K562 (cell line): ENCODE results near the gene UBE2QL1. TPM values are rescaled to one million over a fixed set of nuclear protein-coding genes. Genes with fewer than 3 reads are reported as not detected.

Experiments used
- ATAC-seq: fragments of 200-7000 bp; cut with Tn5 transposase; 3 replicates; pipeline ENCODE4 v1.9.1; 2020; ENCODE audit warnings: moderate library complexity
- BruUV-seq: library from RNA; stranded (reverse); fragments of 400-500 nt; replicated peaks from 2 replicates; lab custom pipeline; 2021; lab: Mats Ljungman, UMichigan
- CTCF ChIA-PET: fragments of 300-600 bp; formaldehyde crosslinking; extraction: SDS; loops from one replicate; lab custom pipeline; 2021; ENCODE audit warnings: low intra/inter-chr PET ratio; lab: Yijun Ruan, JAX
- POLR2A ChIA-PET: fragments of 300-600, 350-650 bp; sonication (Branson Sonifier 250); formaldehyde crosslinking; extraction: SDS; loops from one replicate; lab custom pipeline; 2021; ENCODE audit warnings: antibody characterized with exemption, inconsistent platforms; lab: Yijun Ruan, JAX
- DNase-seq, 4 experiments: peaks; one replicate each; pipeline versions ENCODE4 v3.0.0 to v3.0.0-alpha.2; 2011 to 2018; ENCODE audit warnings: low spot score in 3 of 4, mixed read lengths in 3 of 4; ENCODE audit errors: extremely low read depth in 1 of 4
- FAIRE-seq: peaks from 2 replicates; lab custom pipeline; 2011; peaks lifted over from hg19 to GRCh38; lab: Jason Lieb, UNC
- H2AFZ ChIP-seq: 2 replicates; pipeline ENCODE4 v1.6.0; 2011; ENCODE audit warnings: low read depth, low read length, control low read depth, inconsistent platforms
- H3K27ac ChIP-seq: fragments of 200-600 bp; 3 replicates; pipeline ENCODE4 v1.8.0; 2011; ENCODE audit warnings: low read depth, mild to moderate bottlenecking, control low read depth, inconsistent platforms, low read length, moderate library complexity, mixed read lengths; ENCODE audit errors: extremely low read depth
- H3K27me3 ChIP-seq, 2 experiments: fragments of 300-600 bp in 1 of 2; 2 replicates in 1 of 2; 3 replicates in 1 of 2; pipeline versions ENCODE4 v1.6.0 to v1.8.0; 2011; ENCODE audit warnings: inconsistent platforms in 2 of 2, low read length in 2 of 2, mild to moderate bottlenecking in 1 of 2, mixed read lengths in 1 of 2, moderate library complexity in 1 of 2; ENCODE audit not compliant: control insufficient read depth in 2 of 2, insufficient read depth in 2 of 2
- H3K36me3 ChIP-seq: fragments of 300-600 bp; 3 replicates; pipeline ENCODE4 v1.8.0; 2011; ENCODE audit warnings: mild to moderate bottlenecking, low read length, inconsistent platforms; ENCODE audit not compliant: control insufficient read depth, insufficient read depth
- H3K4me1 ChIP-seq, 2 experiments: fragments of 200-600 bp in 1 of 2; replicated peaks in 1 of 2; 2 replicates in 1 of 2; 3 replicates in 1 of 2; pipeline versions ENCODE4 v1.5.1 to v1.8.0; 2011; ENCODE audit warnings: inconsistent platforms in 2 of 2, low read length in 2 of 2, mild to moderate bottlenecking in 1 of 2, mixed read lengths in 1 of 2, moderate library complexity in 1 of 2; ENCODE audit not compliant: control insufficient read depth in 2 of 2, insufficient read depth in 2 of 2
- H3K4me2 ChIP-seq: 2 replicates; pipeline ENCODE4 v1.6.1; 2011; ENCODE audit warnings: low read length, control low read depth, inconsistent platforms, mixed read lengths; ENCODE audit not compliant: insufficient read depth
- H3K4me3 ChIP-seq: fragments of 200-600 bp; sonication (generic), shearing (Covaris generic); 2 replicates; pipeline ENCODE4 v1.5.1; 2016; ENCODE audit warnings: control low read depth, inconsistent platforms
- H3K79me2 ChIP-seq: fragments of 200-600 bp; 3 replicates; pipeline ENCODE4 v1.8.0; 2011; ENCODE audit warnings: low read length, inconsistent platforms; ENCODE audit not compliant: control insufficient read depth, insufficient read depth
- H3K9ac ChIP-seq, 2 experiments: 2 replicates each; pipeline versions ENCODE4 v1.6.0 to v1.6.1; 2011; ENCODE audit warnings: low read depth in 2 of 2, low read length in 2 of 2, control low read depth in 1 of 2, inconsistent platforms in 1 of 2, mild to moderate bottlenecking in 1 of 2, mixed read lengths in 1 of 2; ENCODE audit not compliant: insufficient read depth in 1 of 2
- H3K9me1 ChIP-seq: one replicate; pipeline ENCODE4 v1.6.0; 2011; ENCODE audit warnings: inconsistent platforms, mild to moderate bottlenecking, low read length, moderate library complexity; ENCODE audit not compliant: control insufficient read depth, insufficient read depth
- H3K9me3 ChIP-seq: replicated peaks from 2 replicates; pipeline ENCODE4 v1.5.1; 2011; ENCODE audit warnings: low read depth, low read length, inconsistent platforms; ENCODE audit not compliant: control insufficient read depth, insufficient read depth
- H4K20me1 ChIP-seq: replicated peaks from 2 replicates; pipeline ENCODE4 v1.6.1; 2011; ENCODE audit warnings: low read length, inconsistent platforms, mixed read lengths; ENCODE audit not compliant: control insufficient read depth, insufficient read depth
- BHLHE40 ChIP-seq: IDR thresholded peaks from 2 replicates; pipeline ENCODE4 v1.6.1; 2011; ENCODE audit warnings: low read length, improper control_type of control experiment
- JUNB ChIP-seq: fragments of 450-650 bp; formaldehyde crosslinking; conservative IDR thresholded peaks from 2 replicates; pipeline ENCODE4 v1.4.0; 2020; ENCODE audit warnings: mild to moderate bottlenecking
- MYC ChIP-seq, 2 experiments: fragments of 250-450 bp in 1 of 2; sonication (Bioruptor Pico) in 1 of 2; IDR thresholded peaks; 2 replicates each; pipeline versions ENCODE4 v1.5.1 to v1.6.1; 2012 to 2021; ENCODE audit warnings: low read depth in 2 of 2, borderline replicate concordance in 1 of 2, improper control_type of control experiment in 1 of 2, low read length in 1 of 2, mild to moderate bottlenecking in 1 of 2, moderate library complexity in 1 of 2
- TCF3 ChIP-seq: sonication (generic); formaldehyde crosslinking; IDR thresholded peaks from 2 replicates; pipeline ENCODE4 v1.4.0; 2020; ENCODE audit warnings: mild to moderate bottlenecking, missing genetic modification reagents
- ZC3H4 ChIP-seq: sonication (generic); formaldehyde crosslinking; IDR thresholded peaks from 2 replicates; pipeline ENCODE4 v1.9.0; 2021; ENCODE audit warnings: missing genetic modification reagents, borderline replicate concordance
- ZNF124 ChIP-seq: sonication (generic); formaldehyde crosslinking; IDR thresholded peaks from 2 replicates; pipeline ENCODE4 v1.8.1; 2022; ENCODE audit warnings: missing genetic modification reagents
- ZNF274 ChIP-seq: IDR thresholded peaks from 2 replicates; pipeline ENCODE4 v1.6.1; 2011; ENCODE audit warnings: low read depth, mild to moderate bottlenecking, low read length, moderate library complexity, borderline replicate concordance
- WGBS: fragments of 100-300 bp; shearing (Covaris generic); methylation state at CpG from one replicate; pipeline ENCODE4 v1.1.6; 2016; ENCODE audit warnings: low coverage, mixed read lengths; ENCODE audit not compliant: insufficient coverage; ENCODE audit errors: missing lambda C conversion rate; 5-methylcytosine and 5-hydroxymethylcytosine counted together
- in situ Hi-C: fragments of 300-500 bp; cut with MboI; formaldehyde crosslinking; loops from 4 replicates; pipeline ENCODE4 v1.15.0; 2018; ENCODE audit warnings: inconsistent platforms, mixed read lengths
- intact Hi-C: fragments of 100-400 bp; cut with micrococcal nuclease; formaldehyde crosslinking; loops from 2 replicates; pipeline ENCODE4 v1.14.2; 2022
- polyA plus RNA-seq, 8 experiments: library from polyadenylated mRNA; depleted of rRNA in 4 of 8; stranded (reverse) in 5 of 8; unstranded in 3 of 8; fragments of >200 nt; fragmentation: Nextera tagmentation in 2 of 8; fragmentation: Illumina TruSeq in 1 of 8; extraction: Ambion mirVana in 2 of 8; extraction: Trizol in 1 of 8; gene quantifications; 2 replicates each; pipeline versions ENCODE4 v1.2.1 to v1.2.3, GENCODE V29; 2011 to 2014; ENCODE audit warnings: inconsistent platforms in 1 of 8, missing spikeins in 1 of 8
- total RNA-seq, 7 experiments: library from RNA; depleted of rRNA in 6 of 7; stranded (reverse); fragments of >200 nt in 6 of 7; fragmentation: Illumina TruSeq in 2 of 7; extraction: Trizol in 2 of 7; gene quantifications; 2 replicates each; pipeline versions ENCODE4 v1.2.1 to v1.2.3, GENCODE V29; 2011 to 2021; ENCODE audit warnings: low replicate concordance in 1 of 7
- TF ChIP-seq, protein P1 (sequence below): sonication (generic); formaldehyde crosslinking; IDR thresholded peaks from 2 replicates; pipeline ENCODE4 v1.8.0; 2022; ENCODE audit warnings: mild to moderate bottlenecking, missing genetic modification reagents
- TF ChIP-seq, protein P2 (sequence below), 3 experiments: fragments of 200-800 bp in 1 of 3; sonication (Bioruptor generic) in 1 of 3; sonication (generic) in 1 of 3; formaldehyde crosslinking in 1 of 3; IDR thresholded peaks; 2 replicates each; pipeline versions ENCODE4 v1.6.1 to v1.8.0; 2016 to 2022; ENCODE audit warnings: mild to moderate bottlenecking in 2 of 3, missing compliant biosample characterization in 2 of 3, missing genetic modification characterization in 2 of 3, missing genetic modification reagents in 1 of 3

Gene UBE2QL1
- total and polyA plus RNA-seq, 9 of the 15 experiments (the other 6 are each of a cell fraction or from before 2014, with no cell fraction given) = not detected

DNA sequence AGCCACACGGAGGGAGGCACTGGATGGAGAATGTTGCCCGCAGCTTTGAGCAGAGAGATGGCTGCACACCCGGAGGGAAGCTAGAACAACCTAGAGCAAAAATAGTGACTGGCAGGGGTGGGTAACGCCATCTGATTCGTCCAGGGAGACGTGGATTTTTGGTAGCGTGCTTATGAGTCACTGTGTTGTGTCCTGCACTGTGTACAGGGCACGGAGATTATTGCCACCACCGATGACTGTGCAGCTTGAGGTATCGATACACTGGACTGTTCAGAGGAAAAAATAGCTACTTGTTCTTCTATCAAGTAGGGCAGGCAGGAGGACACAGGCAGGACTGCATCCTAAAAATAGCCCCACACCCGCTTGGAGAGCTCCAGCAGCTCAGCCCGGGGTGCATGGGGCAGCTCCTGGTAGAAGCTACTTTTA, 6.0 kb downstream of the UBE2QL1 start:
- in situ Hi-C loops (no loop called here), intact Hi-C loops (no loop called here)
- H3K27ac ChIP-seq = no peak overlapping the region
- no peak overlapping the region for H2AFZ ChIP-seq
- FAIRE-seq (no peak), DNase-seq (no peak), ATAC-seq (no peak)
- peaks cover 25 to 56% of the 10 kb centered on the region in 2 experiments for H3K27me3 ChIP-seq
- H3K4me2 ChIP-seq = no peak overlapping the region
- POLR2A ChIA-PET = no interaction called here
- H3K9ac ChIP-seq = no peak overlapping the region
- H3K79me2 ChIP-seq = no peaks in the 10 kb centered on the region
- no TSS peak for BruUV-seq
- no peaks in the 10 kb centered on the region for H3K9me3 ChIP-seq
- no peaks in the 10 kb centered on the region for H3K9me1 ChIP-seq
- H4K20me1 ChIP-seq = no peaks in the 10 kb centered on the region
- TF ChIP-seq MYC (IDR thresholded peaks at IDR 0.05; ENCODE audit: low read depth, low read length) (no peak), MYC (CRISPR knock-in tag; IDR thresholded peaks at IDR 0.05; ENCODE audit: borderline replicate concordance, low read depth) (no peak), JUNB (no peak), TCF3 (CRISPR knock-in tag) (no peak), BHLHE40 (no peak), ZNF274 (no peak), ZNF124 (no peak), ZC3H4 (CRISPR knock-in tag) (no peak)
- TF ChIP-seq, protein P1, sequence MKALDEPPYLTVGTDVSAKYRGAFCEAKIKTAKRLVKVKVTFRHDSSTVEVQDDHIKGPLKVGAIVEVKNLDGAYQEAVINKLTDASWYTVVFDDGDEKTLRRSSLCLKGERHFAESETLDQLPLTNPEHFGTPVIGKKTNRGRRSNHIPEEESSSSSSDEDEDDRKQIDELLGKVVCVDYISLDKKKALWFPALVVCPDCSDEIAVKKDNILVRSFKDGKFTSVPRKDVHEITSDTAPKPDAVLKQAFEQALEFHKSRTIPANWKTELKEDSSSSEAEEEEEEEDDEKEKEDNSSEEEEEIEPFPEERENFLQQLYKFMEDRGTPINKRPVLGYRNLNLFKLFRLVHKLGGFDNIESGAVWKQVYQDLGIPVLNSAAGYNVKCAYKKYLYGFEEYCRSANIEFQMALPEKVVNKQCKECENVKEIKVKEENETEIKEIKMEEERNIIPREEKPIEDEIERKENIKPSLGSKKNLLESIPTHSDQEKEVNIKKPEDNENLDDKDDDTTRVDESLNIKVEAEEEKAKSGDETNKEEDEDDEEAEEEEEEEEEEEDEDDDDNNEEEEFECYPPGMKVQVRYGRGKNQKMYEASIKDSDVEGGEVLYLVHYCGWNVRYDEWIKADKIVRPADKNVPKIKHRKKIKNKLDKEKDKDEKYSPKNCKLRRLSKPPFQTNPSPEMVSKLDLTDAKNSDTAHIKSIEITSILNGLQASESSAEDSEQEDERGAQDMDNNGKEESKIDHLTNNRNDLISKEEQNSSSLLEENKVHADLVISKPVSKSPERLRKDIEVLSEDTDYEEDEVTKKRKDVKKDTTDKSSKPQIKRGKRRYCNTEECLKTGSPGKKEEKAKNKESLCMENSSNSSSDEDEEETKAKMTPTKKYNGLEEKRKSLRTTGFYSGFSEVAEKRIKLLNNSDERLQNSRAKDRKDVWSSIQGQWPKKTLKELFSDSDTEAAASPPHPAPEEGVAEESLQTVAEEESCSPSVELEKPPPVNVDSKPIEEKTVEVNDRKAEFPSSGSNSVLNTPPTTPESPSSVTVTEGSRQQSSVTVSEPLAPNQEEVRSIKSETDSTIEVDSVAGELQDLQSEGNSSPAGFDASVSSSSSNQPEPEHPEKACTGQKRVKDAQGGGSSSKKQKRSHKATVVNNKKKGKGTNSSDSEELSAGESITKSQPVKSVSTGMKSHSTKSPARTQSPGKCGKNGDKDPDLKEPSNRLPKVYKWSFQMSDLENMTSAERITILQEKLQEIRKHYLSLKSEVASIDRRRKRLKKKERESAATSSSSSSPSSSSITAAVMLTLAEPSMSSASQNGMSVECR (CRISPR knock-in tag) = no peak
- TF ChIP-seq, protein P2, sequence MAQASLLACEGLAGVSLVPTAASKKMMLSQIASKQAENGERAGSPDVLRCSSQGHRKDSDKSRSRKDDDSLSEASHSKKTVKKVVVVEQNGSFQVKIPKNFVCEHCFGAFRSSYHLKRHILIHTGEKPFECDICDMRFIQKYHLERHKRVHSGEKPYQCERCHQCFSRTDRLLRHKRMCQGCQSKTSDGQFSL (CRISPR knock-in tag; IDR thresholded peaks at IDR 0.05) = no peak
- TF ChIP-seq, protein P2 (tag; IDR thresholded peaks at IDR 0.05) = no peak
- H3K4me3 ChIP-seq = no peak overlapping the region
- no peaks in the 10 kb centered on the region for H3K4me1 ChIP-seq
- CTCF ChIA-PET = no interaction called here
- under 1% methylated on average over 12 of the region's 12 CpGs for WGBS
- no peaks in the 10 kb centered on the region for H3K36me3 ChIP-seq
